Panc1 (cell line): Measurements from ENCODE around the gene CNGA1.

ENCODE experiments used
- CTCF ChIP-seq: fragments of 450-650 bp; IDR thresholded peaks from 2 replicates; pipeline ENCODE4 v1.5.1; 2017; ENCODE audit warnings: mild to moderate bottlenecking
- POLR2AphosphoS5 ChIP-seq: IDR thresholded peaks from 2 replicates; pipeline ENCODE4 v1.6.1; 2012; ENCODE audit warnings: mild to moderate bottlenecking, low read depth, low read length, moderate library complexity
- REST ChIP-seq, 2 experiments: IDR thresholded peaks; 2 replicates each; pipeline ENCODE4 v1.6.1; 2011 to 2012; ENCODE audit warnings: low read depth in 2 of 2, control low read depth in 1 of 2, low read length in 1 of 2, mild to moderate bottlenecking in 1 of 2, moderate library complexity in 1 of 2; ENCODE audit not compliant: insufficient read depth in 1 of 2
- TCF7L2 ChIP-seq: IDR thresholded peaks from 2 replicates; pipeline ENCODE4 v1.6.1; 2011; ENCODE audit warnings: mild to moderate bottlenecking, low read depth, low read length, inconsistent platforms

GRCh38 chr4:48015216-48015615 is 1.3 kb downstream of the CNGA1 start:
- TF ChIP-seq POLR2AphosphoS5 (no peak), CTCF (no peak), REST (IDR thresholded peaks at IDR 0.05; ENCODE audit: insufficient read depth in 1 of 2, low read depth in 2 of 2, low read length in 1 of 2) (no peak), TCF7L2 (no peak)
